Ovary (tissue), 9 donors: Measurements from ENCODE around the gene ACSL3. TPM values are rescaled to one million over a fixed set of nuclear protein-coding genes. Genes with fewer than 3 reads are reported as not detected.

Experiments
- DNase-seq, 5 donors: peaks; one replicate each; pipeline ENCODE4 v3.0.0-alpha.2; 2019 to 2020
- H3K27ac ChIP-seq, 2 donors: fragments of 200-600 bp; one replicate each; pipeline versions ENCODE4 v1.5.1 to v1.8.0; 2019 to 2022
- H3K27me3 ChIP-seq: fragments of 200-600 bp; one replicate; pipeline ENCODE4 v1.8.0; 2022
- H3K36me3 ChIP-seq: fragments of 200-600 bp; sonication (generic); one replicate; pipeline ENCODE4 v1.5.1; 2019
- H3K4me1 ChIP-seq: one replicate; pipeline ENCODE4 v1.8.1; 2013; ENCODE audit warnings: mild to moderate bottlenecking, moderate library complexity; ENCODE audit not compliant: insufficient read depth
- H3K4me3 ChIP-seq: fragments of 200-600 bp; sonication (generic); one replicate; pipeline ENCODE4 v1.5.1; 2017
- H3K9me3 ChIP-seq, 2 donors: fragments of 200-600 bp in 1 of 2; sonication (generic) in 1 of 2; one replicate each; pipeline versions ENCODE4 v1.5.1 to v1.8.1; 2013 to 2019; ENCODE audit warnings: mild to moderate bottlenecking in 1 of 2, moderate library complexity in 1 of 2
- EP300 ChIP-seq: sonication (generic); formaldehyde crosslinking; IDR thresholded peaks from one replicate; pipeline ENCODE4 v1.6.1; 2017; ENCODE audit warnings: antibody characterized with exemption
- POLR2A ChIP-seq: fragments of 450-650 bp; IDR thresholded peaks from one replicate; pipeline ENCODE4 v1.6.1; 2017; ENCODE audit warnings: antibody characterized with exemption, mild to moderate bottlenecking, moderate library complexity
- WGBS, 3 donors: extraction: QIAGEN DNeasy Blood & Tissue Kit in 1 of 3; methylation state at CpG; one replicate each; pipeline versions ENCODE4 v1.1.5 to v1.1.7; 2013 to 2017; 5-methylcytosine and 5-hydroxymethylcytosine counted together
- intact Hi-C, 4 donors: fragments of 100-400 bp; cut with DNase I; formaldehyde crosslinking; loops; one replicate each; pipeline versions ENCODE4 v1.11.0 to v1.15.1; 2022 to 2023
- polyA plus RNA-seq, 2 donors: library from polyadenylated mRNA; stranded (reverse); fragments of 200-250 nt in 1 of 2; fragments of 350-450 nt in 1 of 2; fragmentation: Illumina TruSeq in 1 of 2; extraction: RNeasy Lipid Tissue Mini Kit (QIAGEN cat#74804) in 1 of 2; gene quantifications; one replicate each; pipeline ENCODE4 v1.2.3, GENCODE V29; 2013 to 2014
- total RNA-seq, 7 donors: library from RNA; depleted of rRNA in 2 of 7; stranded (reverse); fragments of >200 nt in 2 of 7; fragmentation: NEBNext Ultra II Directional in 3 of 7; extraction: Animal tissue kit (Norgen Biotek cat#: 25700) in 3 of 7; gene quantifications; one replicate each; pipeline versions ENCODE4 v1.1.0 to v1.2.4, GENCODE V29; 2016 to 2023
- TF ChIP-seq, protein P1 (sequence below), 3 donors: fragments of 450-650 bp in 2 of 3; fragments of 200-600 bp in 1 of 3; IDR thresholded peaks; one replicate each; pipeline versions ENCODE4 v1.5.1 to v1.8.0; 2016 to 2022; ENCODE audit warnings: antibody characterized with exemption in 3 of 3, mild to moderate bottlenecking in 1 of 3
- donor health status: DM: no; HTN: no; CAD: no; lungs with moderate emphysema.
- donor health status: DM: no; HTN: no; CAD: no.
- donor health status: Bipolar disorder and iron deficiency.
- donor health status: DM: yes; HTN: yes; CAD: no.
- donor health status: DM: no; HTN: no; CAD: no.
- donor health status: DM: yes; HTN: yes; CAD: no.

ACSL3 gene
- total and polyA plus RNA-seq, 9 donors = 14.0 to 85.1 (median 46.0) TPM

DNA sequence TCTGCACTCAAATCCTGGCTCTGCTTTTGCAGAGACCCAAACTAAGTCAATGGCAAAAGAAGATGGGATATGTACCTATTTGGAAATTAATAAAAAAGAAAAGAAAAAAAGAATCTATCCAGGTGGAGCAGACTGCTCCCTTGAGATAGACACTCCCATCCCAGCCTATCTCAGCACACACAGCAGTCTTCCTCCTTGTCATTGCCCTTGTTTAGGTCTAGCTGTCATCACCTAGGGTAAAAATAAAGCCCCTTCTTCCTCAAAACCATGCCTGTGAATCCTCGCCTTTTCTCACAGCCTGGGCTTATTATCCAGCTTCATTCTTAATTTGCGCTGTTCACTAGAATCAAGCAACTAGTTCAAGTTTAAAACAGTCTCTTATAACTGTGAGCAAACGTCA, 30.7 kb upstream of the ACSL3 start:
- intact Hi-C loops = no loop called here
- TF ChIP-seq POLR2A (no peak), EP300 (no peak)
- TF ChIP-seq, protein P1, sequence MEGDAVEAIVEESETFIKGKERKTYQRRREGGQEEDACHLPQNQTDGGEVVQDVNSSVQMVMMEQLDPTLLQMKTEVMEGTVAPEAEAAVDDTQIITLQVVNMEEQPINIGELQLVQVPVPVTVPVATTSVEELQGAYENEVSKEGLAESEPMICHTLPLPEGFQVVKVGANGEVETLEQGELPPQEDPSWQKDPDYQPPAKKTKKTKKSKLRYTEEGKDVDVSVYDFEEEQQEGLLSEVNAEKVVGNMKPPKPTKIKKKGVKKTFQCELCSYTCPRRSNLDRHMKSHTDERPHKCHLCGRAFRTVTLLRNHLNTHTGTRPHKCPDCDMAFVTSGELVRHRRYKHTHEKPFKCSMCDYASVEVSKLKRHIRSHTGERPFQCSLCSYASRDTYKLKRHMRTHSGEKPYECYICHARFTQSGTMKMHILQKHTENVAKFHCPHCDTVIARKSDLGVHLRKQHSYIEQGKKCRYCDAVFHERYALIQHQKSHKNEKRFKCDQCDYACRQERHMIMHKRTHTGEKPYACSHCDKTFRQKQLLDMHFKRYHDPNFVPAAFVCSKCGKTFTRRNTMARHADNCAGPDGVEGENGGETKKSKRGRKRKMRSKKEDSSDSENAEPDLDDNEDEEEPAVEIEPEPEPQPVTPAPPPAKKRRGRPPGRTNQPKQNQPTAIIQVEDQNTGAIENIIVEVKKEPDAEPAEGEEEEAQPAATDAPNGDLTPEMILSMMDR (IDR thresholded peaks at IDR 0.05) = no peak

DNA sequence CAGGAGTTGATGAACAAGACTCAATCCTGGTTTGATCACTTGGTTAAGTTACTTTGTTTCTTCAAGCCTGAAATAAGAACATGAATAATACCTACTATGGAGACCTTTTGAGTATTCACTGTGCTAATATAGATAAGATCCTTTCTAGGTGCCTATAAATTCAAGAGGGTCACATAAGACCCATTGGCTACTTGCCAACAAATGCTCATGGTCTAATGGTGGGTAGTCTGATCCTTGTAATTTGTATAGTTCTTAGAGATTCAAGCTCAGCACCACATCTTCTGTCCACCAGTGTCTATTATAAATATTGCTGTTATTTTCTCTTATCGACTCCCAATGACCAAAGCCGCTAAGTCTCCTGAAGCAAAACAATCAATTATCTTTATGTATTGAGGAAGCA, 27.4 kb upstream of the ACSL3 start:
- intact Hi-C loops = no loop called here
- Histone ChIP-seq H3K9me3 (no peaks in the 10 kb centered on the region), H3K4me1 (no peaks in the 10 kb centered on the region), H3K27ac (no peak overlapping the region), H3K27me3 (no peaks in the 10 kb centered on the region), H3K36me3 (no peaks in the 10 kb centered on the region), H3K4me3 (no peak overlapping the region)
- DNase-seq = no peak
- WGBS, 3 donors = 92 to 100% (median 92%) methylated on average over 2 of the region's 2 CpGs
- TF ChIP-seq EP300 = no peak
- no peak for TF ChIP-seq POLR2A
- TF ChIP-seq, protein P1 (IDR thresholded peaks at IDR 0.05) = no peak

More for the DNA sequence above, 30.7 kb upstream of the ACSL3 start:
- Histone ChIP-seq H3K27ac (no peak overlapping the region), H3K9me3 (no peaks in the 10 kb centered on the region), H3K27me3 (no peaks in the 10 kb centered on the region), H3K36me3 (no peaks in the 10 kb centered on the region), H3K4me1 (no peaks in the 10 kb centered on the region), H3K4me3 (no peak overlapping the region)
- no peak for DNase-seq
- 74 to 78% (median 75%) methylated on average over 3 of the region's 3 CpGs for WGBS, 3 donors

DNA sequence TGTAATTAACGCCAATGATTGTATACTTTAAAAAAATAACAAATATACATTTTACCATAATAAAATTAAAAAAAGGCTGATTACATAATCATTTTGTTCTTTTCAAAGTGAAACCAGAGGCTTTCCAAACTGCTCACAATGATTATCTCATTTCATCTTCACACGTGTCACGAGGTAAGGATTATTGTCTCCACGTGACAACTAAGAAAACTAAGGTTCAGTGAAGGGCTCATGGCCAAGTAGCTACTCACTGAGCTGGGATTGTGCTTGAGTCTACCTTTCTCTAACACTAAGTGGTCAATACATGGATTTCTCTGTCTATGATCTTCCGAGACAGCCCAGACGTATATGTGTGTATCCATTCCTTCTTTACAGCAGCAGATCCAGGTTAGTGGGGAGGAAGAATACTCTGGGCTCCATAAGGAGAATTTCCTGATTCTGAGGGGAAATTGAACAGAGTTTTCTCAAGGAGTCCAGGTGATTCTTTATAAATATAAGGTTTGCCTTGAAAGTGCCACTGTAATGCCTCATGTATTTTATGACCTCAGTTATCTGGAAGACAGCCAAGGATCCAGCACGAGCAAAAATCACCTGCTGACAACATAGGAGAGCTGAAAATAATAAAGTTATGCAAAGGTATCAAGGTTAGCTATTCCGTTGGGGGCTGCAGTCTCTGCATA, 25.6 kb upstream of the ACSL3 start:
- 61 to 68% (median 66%) methylated on average over 8 of the region's 8 CpGs for WGBS, 3 donors
- Histone ChIP-seq H3K9me3 (no peaks in the 10 kb centered on the region), H3K4me3 (no peak overlapping the region), H3K4me1 (no peaks in the 10 kb centered on the region), H3K27me3 (no peaks in the 10 kb centered on the region), H3K36me3 (no peaks in the 10 kb centered on the region), H3K27ac (no peak overlapping the region)
- DNase-seq = no peak
- intact Hi-C loops = no loop called here
- no peak for TF ChIP-seq EP300
- no peak for TF ChIP-seq POLR2A
- TF ChIP-seq, protein P1 (IDR thresholded peaks at IDR 0.05) = no peak

DNA sequence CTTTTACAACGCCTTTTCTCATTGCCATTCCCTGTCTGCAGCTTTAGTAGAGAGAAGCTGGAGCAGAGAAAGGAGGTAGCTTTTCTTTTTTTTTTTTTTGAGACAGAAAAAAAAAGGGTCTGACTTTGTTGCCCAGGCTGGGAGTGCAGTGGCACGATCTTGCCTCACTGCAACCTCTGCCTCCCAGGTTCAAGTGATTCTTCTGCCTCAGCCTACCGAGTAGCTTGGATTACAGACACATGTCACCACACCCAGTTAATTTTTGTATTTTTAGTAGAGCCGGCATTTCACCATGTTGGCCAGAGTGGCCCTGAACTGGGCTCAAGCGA, 25.0 kb upstream of the ACSL3 start:
- no peak for DNase-seq
- H3K9me3 ChIP-seq = no peaks in the 10 kb centered on the region
- no peaks in the 10 kb centered on the region for H3K27me3 ChIP-seq
- H3K4me3 ChIP-seq = no peak overlapping the region
- no peak for TF ChIP-seq POLR2A
- WGBS, 3 donors = 76 to 85% (median 77%) methylated on average over 5 of the region's 5 CpGs
- intact Hi-C loops = no loop called here
- H3K27ac ChIP-seq = no peak overlapping the region
- H3K36me3 ChIP-seq = no peaks in the 10 kb centered on the region
- no peaks in the 10 kb centered on the region for H3K4me1 ChIP-seq

DNA sequence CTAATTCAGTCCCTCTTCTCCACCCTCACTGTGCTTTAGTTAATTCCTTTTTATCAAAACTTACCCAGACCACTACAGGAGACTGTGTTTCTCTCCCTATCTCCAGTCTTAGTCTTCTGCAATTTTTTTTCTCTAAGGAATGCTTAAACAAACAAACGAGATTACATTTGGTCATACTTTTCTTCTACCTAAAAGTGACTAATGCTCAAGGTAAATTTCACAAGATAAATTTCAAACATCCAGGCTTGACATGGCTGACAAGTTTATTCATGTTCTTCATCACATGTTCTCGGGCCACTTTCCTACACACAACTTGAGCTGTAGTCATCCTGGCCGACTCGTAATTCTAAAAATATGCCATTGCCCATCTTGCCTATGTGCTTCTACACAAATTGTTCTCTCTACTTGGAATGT, 23.2 kb upstream of the ACSL3 start:
- intact Hi-C loops = no loop called here
- TF ChIP-seq, protein P1 (IDR thresholded peaks at IDR 0.05) = no peak
- TF ChIP-seq EP300 = no peak
- no peak for TF ChIP-seq POLR2A

More for the DNA sequence above, 23.2 kb upstream of the ACSL3 start:
- Histone ChIP-seq H3K9me3 (no peaks in the 10 kb centered on the region), H3K4me1 (no peaks in the 10 kb centered on the region), H3K36me3 (no peaks in the 10 kb centered on the region), H3K27ac (no peak overlapping the region), H3K27me3 (no peaks in the 10 kb centered on the region), H3K4me3 (no peak overlapping the region)
- DNase-seq = no peak
- WGBS, 3 donors = 65 to 77% (median 77%) methylated on average over 4 of the region's 4 CpGs
